EL (cell line): Measurements from ENCODE around the gene MYL5.

ENCODE experiments used
- DNase-seq: peaks from one replicate; pipeline ENCODE4 v3.0.0-alpha.2; 2016

MYL5 gene

GRCh38 chr4:675036-675882 is 917 bp downstream of the MYL5 start:
- no peak for DNase-seq

- DNase-seq: no peak
Measured at GRCh38 chr4:675980-676870, 1.9 kb downstream of the MYL5 start.

- no peak for DNase-seq
Measured at GRCh38 chr4:676871-677235, 2.5 kb downstream of the MYL5 start.

- DNase-seq: no peak
Measured at GRCh38 chr4:677431-678293, 3.3 kb downstream of the MYL5 start.

- DNase-seq: no peak
Measured at GRCh38 chr4:678331-679103, 4.2 kb downstream of the MYL5 start.

- no peak for DNase-seq
Measured at GRCh38 chr4:679104-679481, 4.8 kb downstream of the MYL5 start.

GRCh38 chr4:679629-680028 is 5.3 kb downstream of the MYL5 start:
- no peak for DNase-seq

GRCh38 chr4:680091-680490 is 5.7 kb downstream of the MYL5 start:
- no peak for DNase-seq

- peak; percentile 38 for DNase-seq
Measured at GRCh38 chr4:680551-680927, 6.2 kb downstream of the MYL5 start.

- peak; percentile 50 for DNase-seq
Measured at GRCh38 chr4:680928-681645, 6.7 kb downstream of the MYL5 start.

- DNase-seq: no peak
Measured at GRCh38 chr4:681736-682451, 7.6 kb downstream of the MYL5 start.

- DNase-seq: no peak
Measured at GRCh38 chr4:682490-683172, 8.3 kb downstream of the MYL5 start.

GRCh38 chr4:683247-683897 is 9.0 kb downstream of the MYL5 start:
- DNase-seq: no peak

- peak; percentile 47 for DNase-seq
Measured at GRCh38 chr4:683982-684622, 9.8 kb downstream of the MYL5 start.

- DNase-seq: no peak
Measured at GRCh38 chr4:684623-685327, 10.4 kb downstream of the MYL5 start.

- DNase-seq: no peak
Measured at GRCh38 chr4:685679-686412, 11.5 kb downstream of the MYL5 start.

- no peak for DNase-seq
Measured at GRCh38 chr4:686413-687040, 12.2 kb downstream of the MYL5 start.
